EH (cell line): ENCODE data around the gene SSNA1.
A peak's percentile ranks its signal among the peaks of the same experiment; 100 is the strongest.

Experiments
- DNase-seq: peaks from one replicate; pipeline ENCODE4 v3.0.0-alpha.2; 2015; ENCODE audit warnings: low read depth

The SSNA1 gene

GRCh38 chr9:137152844-137153405 is 35.6 kb upstream of the SSNA1 start:
- no peak for DNase-seq

GRCh38 chr9:137156567-137157375 is 31.7 kb upstream of the SSNA1 start:
- peak; percentile 48 for DNase-seq

GRCh38 chr9:137157618-137158415 is 30.7 kb upstream of the SSNA1 start:
- no peak for DNase-seq

GRCh38 chr9:137158625-137159024 is 29.9 kb upstream of the SSNA1 start:
- DNase-seq = no peak

GRCh38 chr9:137159105-137160053 is 29.1 kb upstream of the SSNA1 start:
- no peak for DNase-seq

GRCh38 chr9:137160054-137160425 is 28.4 kb upstream of the SSNA1 start:
- no peak for DNase-seq

GRCh38 chr9:137160716-137161557 is 27.5 kb upstream of the SSNA1 start:
- no peak for DNase-seq

GRCh38 chr9:137161558-137162486 is 26.7 kb upstream of the SSNA1 start:
- DNase-seq = no peak

- peak; percentile 49 for DNase-seq
Measured at GRCh38 chr9:137162505-137163364, 25.7 kb upstream of the SSNA1 start.

- no peak for DNase-seq
Measured at GRCh38 chr9:137163365-137163715, 25.1 kb upstream of the SSNA1 start.

- no peak for DNase-seq
Measured at GRCh38 chr9:137163805-137164204, 24.7 kb upstream of the SSNA1 start.

GRCh38 chr9:137164370-137165249 is 23.9 kb upstream of the SSNA1 start:
- DNase-seq = no peak

- DNase-seq = no peak
Measured at GRCh38 chr9:137165250-137165836, 23.1 kb upstream of the SSNA1 start.

- DNase-seq = no peak
Measured at GRCh38 chr9:137166380-137167229, 21.9 kb upstream of the SSNA1 start.

GRCh38 chr9:137167277-137167746 is 21.2 kb upstream of the SSNA1 start:
- DNase-seq = no peak
